Stimulated activated CD4-positive, alpha-beta T cell treated with anti-CD3 and anti-CD28 coated beads, Interleukin-4, amount 100 ng/mL, for 24 hours (primary cell): ENCODE data around the gene FZD1.

Source experiments
- DNase-seq: peaks from one replicate; pipeline ENCODE4 v3.0.0-alpha.2; 2020

FZD1 gene

GRCh38 chr7:91264046-91264923 is at the start of gene FZD1:
FZD1 (plus strand) TSS chr7:91264433; CDS start chr7:91264881, 448 bp downstream.
- peak; percentile 48 for DNase-seq

GRCh38 chr7:91226411-91226810 is 37.8 kb upstream of the FZD1 start:
- DNase-seq, result no peak

GRCh38 chr7:91228327-91228726 is 35.9 kb upstream of the FZD1 start:
- no peak for DNase-seq

- DNase-seq, result no peak
Observed at GRCh38 chr7:91228927-91229558, 35.2 kb upstream of the FZD1 start.

- no peak for DNase-seq
Observed at GRCh38 chr7:91230100-91230499, 34.1 kb upstream of the FZD1 start.

GRCh38 chr7:91230503-91230902 is 33.7 kb upstream of the FZD1 start:
- no peak for DNase-seq

GRCh38 chr7:91233212-91233611 is 31.0 kb upstream of the FZD1 start:
- DNase-seq, result no peak

- no peak for DNase-seq
Observed at GRCh38 chr7:91235211-91235832, 28.9 kb upstream of the FZD1 start.

- no peak for DNase-seq
Observed at GRCh38 chr7:91239171-91239604, 25.0 kb upstream of the FZD1 start.

GRCh38 chr7:91239772-91240171 is 24.5 kb upstream of the FZD1 start:
- DNase-seq, result no peak

- no peak for DNase-seq
Observed at GRCh38 chr7:91240376-91240941, 23.8 kb upstream of the FZD1 start.

GRCh38 chr7:91242097-91242844 is 22.0 kb upstream of the FZD1 start:
- no peak for DNase-seq

GRCh38 chr7:91243591-91244301 is 20.5 kb upstream of the FZD1 start:
- no peak for DNase-seq

GRCh38 chr7:91247500-91247899 is 16.7 kb upstream of the FZD1 start:
- DNase-seq, result no peak

- no peak for DNase-seq
Observed at GRCh38 chr7:91248996-91249395, 15.2 kb upstream of the FZD1 start.

- DNase-seq, result no peak
Observed at GRCh38 chr7:91249506-91250233, 14.6 kb upstream of the FZD1 start.

- DNase-seq, result no peak
Observed at GRCh38 chr7:91250706-91251105, 13.5 kb upstream of the FZD1 start.

GRCh38 chr7:91251877-91252276 is 12.4 kb upstream of the FZD1 start:
- DNase-seq, result no peak

GRCh38 chr7:91263384-91264045 is 718 bp upstream of the FZD1 start:
- no peak for DNase-seq

- DNase-seq, result no peak
Observed at GRCh38 chr7:91264924-91265681, 870 bp downstream of the FZD1 start.
